ENCODE results near the gene GABARAP. TPM values are rescaled to one million over a fixed set of nuclear protein-coding genes. Genes with fewer than 3 reads are reported as not detected.
A peak's percentile ranks its signal among the peaks of the same experiment; 100 is the strongest.

Gene GABARAP
- total and polyA plus RNA-seq, 2 of the 13 experiments (the other 11 are each of a cell fraction or from before 2014, with no cell fraction given) = 161 to 310 TPM

DNA sequence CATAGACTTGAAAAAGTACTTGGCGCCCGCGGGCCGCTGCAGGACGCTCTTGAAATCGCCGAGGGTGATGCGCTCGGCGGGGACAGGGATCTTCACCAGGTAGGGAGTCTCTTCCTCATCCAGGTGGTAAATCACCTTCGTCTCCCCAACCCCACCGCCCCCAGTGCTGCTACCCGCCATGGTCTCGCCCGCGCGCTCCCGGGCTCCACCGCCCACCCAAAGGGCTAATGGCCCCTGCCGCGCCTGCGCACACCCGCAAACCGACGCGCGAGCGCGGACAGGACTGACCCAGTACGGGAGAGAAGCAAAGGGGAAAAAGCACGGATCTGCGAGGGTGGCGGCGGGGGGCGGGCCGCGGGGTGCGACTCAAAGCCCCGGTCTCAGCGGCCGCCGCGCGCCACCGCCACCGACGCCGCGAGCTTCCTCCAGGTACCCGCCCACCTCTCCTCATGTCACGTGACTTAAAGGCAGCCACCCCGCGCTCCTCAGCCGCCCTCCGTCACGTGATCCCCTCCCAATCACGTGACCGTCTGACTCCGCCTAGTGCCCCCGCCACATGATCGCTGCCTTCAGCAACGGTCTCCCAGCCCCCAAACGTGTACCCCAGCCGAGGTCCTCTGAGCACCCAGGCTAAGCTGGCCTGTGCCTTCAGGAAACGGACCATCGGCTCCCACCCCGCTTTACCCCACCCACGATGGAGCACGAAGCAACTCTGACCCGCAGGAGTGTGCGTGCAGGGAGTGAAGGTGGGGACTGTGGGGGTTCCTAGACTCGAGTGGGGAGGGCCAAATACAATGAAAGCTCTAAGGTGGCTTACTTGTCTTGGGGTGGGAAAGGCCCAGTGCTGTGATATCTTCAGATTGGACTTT lies 7.9 kb downstream of the GABARAP start, which contains the start of gene DVL2 (continued):
- TF ChIP-seq, protein P1, sequence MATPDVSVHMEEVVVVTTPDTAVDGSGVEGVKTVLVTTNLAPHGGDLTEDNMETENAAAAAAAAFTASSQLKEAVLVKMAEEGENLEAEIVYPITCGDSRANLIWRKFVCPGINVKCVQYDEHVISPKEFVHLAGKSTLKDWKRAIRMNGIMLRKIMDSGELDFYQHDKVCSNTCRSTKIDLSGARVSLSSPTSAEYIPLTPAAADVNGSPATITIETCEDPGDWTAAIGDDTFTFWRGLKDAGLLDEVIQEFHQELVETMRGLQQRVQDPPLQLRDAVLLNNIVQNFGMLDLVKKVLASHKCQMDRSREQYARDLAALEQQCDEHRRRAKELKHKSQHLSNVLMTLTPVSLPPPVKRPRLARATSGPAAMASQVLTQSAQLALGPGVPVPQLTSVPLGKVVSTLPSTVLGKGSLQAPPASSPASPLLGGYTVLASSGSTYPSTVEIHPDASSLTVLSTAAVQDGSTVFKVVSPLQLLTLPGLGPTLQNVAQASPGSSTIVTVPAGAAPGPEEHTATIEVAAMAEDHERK (CRISPR knock-in tag; IDR thresholded peaks at IDR 0.05; ENCODE audit: low read depth) = peak; percentile 50; the same call in 1 of the 2 replicates
- TF ChIP-seq FOXA1 (IDR thresholded peaks at IDR 0.05) (no peak), FOXA1 (CRISPR knock-in tag; IDR thresholded peaks at IDR 0.05) (peak; percentile 38), ZNF343 (CRISPR knock-in tag; IDR thresholded peaks at IDR 0.05) (no peak), TBL1XR1 (IDR thresholded peaks at IDR 0.05; ENCODE audit: borderline replicate concordance, low read length, partially characterized antibody) (peak; percentile 91), ZNF3 (CRISPR knock-in tag; IDR thresholded peaks at IDR 0.05) (no peak), HHEX (CRISPR knock-in tag; IDR thresholded peaks at IDR 0.05) (no peak), HES4 (CRISPR knock-in tag; IDR thresholded peaks at IDR 0.05; ENCODE audit: borderline replicate concordance) (0 out of 2 replicates have a peak, but pooled peaks have one; percentile 32), CTCF (CRISPR knock-in tag; IDR thresholded peaks at IDR 0.05) (no peak; the same call in 1 of the 2 replicates), ZNF546 (CRISPR knock-in tag; conservative IDR thresholded peaks at IDR 0.05) (no peak), ARNTL (CRISPR knock-in tag; IDR thresholded peaks at IDR 0.05) (peak; percentile 92), CC2D1A (CRISPR knock-in tag; IDR thresholded peaks at IDR 0.05) (no peak), CREB3 (CRISPR knock-in tag; IDR thresholded peaks at IDR 0.05) (0 out of 2 replicates have a peak, but pooled peaks have one; percentile 57), ZBTB7A (CRISPR knock-in tag; IDR thresholded peaks at IDR 0.05) (peak; percentile 55; the same call in 1 of the 2 replicates), KMT2A (CRISPR knock-in tag; IDR thresholded peaks at IDR 0.05) (peak; percentile 58; the same call in 1 of the 2 replicates)
- TF ChIP-seq, protein P2, sequence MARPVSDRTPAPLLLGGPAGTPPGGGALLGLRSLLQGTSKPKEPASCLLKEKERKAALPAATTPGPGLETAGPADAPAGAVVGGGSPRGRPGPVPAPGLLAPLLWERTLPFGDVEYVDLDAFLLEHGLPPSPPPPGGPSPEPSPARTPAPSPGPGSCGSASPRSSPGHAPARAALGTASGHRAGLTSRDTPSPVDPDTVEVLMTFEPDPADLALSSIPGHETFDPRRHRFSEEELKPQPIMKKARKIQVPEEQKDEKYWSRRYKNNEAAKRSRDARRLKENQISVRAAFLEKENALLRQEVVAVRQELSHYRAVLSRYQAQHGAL (CRISPR knock-in tag; IDR thresholded peaks at IDR 0.05; ENCODE audit: not compliant biosample characterization) = peak; percentile 91
- TF ChIP-seq, protein P3, sequence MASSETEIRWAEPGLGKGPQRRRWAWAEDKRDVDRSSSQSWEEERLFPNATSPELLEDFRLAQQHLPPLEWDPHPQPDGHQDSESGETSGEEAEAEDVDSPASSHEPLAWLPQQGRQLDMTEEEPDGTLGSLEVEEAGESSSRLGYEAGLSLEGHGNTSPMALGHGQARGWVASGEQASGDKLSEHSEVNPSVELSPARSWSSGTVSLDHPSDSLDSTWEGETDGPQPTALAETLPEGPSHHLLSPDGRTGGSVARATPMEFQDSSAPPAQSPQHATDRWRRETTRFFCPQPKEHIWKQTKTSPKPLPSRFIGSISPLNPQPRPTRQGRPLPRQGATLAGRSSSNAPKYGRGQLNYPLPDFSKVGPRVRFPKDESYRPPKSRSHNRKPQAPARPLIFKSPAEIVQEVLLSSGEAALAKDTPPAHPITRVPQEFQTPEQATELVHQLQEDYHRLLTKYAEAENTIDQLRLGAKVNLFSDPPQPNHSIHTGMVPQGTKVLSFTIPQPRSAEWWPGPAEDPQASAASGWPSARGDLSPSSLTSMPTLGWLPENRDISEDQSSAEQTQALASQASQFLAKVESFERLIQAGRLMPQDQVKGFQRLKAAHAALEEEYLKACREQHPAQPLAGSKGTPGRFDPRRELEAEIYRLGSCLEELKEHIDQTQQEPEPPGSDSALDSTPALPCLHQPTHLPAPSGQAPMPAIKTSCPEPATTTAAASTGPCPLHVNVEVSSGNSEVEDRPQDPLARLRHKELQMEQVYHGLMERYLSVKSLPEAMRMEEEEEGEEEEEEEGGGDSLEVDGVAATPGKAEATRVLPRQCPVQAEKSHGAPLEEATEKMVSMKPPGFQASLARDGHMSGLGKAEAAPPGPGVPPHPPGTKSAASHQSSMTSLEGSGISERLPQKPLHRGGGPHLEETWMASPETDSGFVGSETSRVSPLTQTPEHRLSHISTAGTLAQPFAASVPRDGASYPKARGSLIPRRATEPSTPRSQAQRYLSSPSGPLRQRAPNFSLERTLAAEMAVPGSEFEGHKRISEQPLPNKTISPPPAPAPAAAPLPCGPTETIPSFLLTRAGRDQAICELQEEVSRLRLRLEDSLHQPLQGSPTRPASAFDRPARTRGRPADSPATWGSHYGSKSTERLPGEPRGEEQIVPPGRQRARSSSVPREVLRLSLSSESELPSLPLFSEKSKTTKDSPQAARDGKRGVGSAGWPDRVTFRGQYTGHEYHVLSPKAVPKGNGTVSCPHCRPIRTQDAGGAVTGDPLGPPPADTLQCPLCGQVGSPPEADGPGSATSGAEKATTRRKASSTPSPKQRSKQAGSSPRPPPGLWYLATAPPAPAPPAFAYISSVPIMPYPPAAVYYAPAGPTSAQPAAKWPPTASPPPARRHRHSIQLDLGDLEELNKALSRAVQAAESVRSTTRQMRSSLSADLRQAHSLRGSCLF (CRISPR knock-in tag; IDR thresholded peaks at IDR 0.05; ENCODE audit: borderline replicate concordance) = no peak
